NOMO-1 treated with dmso at 0.1 percent for 144 hours (cell line): ENCODE measurements around the gene CDC42BPG.
"Not testable (repeated sequence)": the region's sequence is repeated elsewhere in the genome, so short reads cannot be mapped to it uniquely, and the experiment has no call there.

Experiments used
- DNase-seq: peaks from one replicate; lab custom pipeline; 2025; ENCODE audit not compliant: unreplicated experiment; lab: John Stamatoyannopoulos, UW

The CDC42BPG gene

DNA sequence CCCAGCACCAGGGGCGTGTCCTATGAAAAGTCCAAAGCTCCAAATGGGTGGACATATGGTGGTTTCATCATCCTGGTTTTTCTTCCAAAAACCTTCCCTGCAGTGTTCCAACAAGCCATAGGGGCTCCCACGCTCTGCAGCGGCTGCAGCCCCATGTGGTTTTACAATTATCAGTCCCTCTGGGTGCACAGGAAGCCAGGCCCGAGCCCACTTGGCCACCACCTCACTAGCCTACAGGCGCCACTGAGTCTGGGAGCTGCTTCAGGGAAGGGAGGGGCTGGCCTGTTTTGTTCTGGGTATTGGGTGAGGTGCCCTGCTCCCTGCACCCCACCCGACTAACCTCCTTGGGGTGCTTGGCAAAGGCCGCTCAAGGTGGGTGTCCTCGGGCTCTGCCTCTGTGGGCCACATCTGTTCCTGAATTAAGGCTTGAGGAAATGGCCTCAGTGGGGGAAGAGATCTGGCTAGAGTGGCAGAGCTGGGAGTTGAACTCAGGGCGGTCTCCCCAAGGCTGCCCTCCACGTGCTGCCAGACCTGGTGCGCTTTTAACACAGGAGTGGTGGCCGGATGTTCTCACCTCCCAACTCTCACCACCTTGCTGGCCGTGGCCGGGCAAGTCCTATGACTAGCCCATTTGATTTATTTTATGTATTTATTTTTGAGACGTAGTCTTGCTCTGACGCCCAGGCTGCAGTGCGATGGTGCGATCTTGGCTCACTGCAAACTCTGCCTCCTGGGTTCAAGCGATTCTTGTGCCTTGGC is 5.3 kb upstream of the CDC42BPG start:
- no peak for DNase-seq

DNA sequence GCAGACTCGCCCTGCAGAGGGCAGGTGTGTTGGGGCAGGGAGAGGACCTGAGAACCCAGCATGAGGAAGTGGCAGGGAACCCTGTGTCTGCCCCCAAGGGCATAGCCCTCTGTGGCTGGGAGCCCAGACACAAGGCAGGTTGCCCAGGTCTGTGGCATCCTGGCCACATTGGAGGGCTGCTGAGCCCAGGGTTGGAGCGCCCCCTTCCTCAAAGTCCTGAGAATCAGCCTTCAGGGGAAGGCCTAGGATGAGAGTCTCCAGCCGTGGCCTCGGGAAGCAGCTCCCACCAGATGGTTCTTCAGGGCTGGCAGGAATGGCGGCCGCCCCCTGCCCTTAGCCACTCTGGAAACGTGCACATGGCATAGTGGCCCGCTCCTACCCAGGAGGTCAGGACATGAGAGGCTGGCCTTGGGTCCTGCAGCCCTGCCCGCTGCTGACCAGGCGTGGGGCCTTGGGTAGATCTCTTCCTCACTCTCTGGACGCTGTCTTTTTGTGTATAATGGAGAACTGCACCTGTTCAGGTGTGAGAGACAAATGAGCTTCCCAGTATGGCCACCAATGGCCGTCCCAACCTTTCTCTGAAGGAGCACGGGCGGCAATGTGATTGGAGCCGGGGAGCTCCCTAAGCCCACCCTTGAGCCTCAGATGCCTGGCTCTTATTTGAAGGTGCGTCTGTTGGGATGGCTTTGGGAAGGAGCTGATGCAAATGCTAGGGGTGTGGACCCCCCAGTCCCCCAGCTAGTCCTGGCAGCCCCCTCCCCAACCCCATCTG is 4.6 kb upstream of the CDC42BPG start:
- DNase-seq: no peak

DNA sequence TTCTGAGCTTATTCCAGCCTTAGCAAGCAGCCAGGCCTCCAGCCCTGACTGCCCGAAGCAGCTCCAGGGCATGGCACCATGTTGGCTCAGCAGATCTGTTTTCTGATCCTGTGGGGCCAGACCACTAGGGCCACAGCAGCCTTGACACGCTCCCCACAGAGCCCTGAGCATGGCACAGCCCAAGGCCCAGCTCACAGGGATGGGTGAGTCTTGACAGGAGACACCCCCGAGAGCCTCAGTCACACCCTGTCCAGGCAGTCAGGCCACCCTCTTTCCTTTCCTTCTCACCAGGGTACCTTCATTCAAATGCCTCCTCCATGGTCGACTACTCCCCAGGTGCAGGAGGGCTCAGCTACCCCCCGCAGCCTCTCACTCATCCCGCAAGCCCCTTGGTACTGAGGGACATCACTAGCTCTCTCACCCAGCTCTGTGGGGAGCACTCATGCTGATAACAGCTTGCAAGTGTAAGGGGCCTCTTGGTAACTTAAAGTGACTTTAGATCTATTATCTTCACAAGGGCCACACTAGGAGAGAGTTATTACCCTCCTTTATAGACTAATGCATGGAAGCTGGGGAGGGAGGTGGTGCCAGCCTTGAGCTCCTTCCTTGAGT is 3.9 kb upstream of the CDC42BPG start:
- no peak for DNase-seq

DNA sequence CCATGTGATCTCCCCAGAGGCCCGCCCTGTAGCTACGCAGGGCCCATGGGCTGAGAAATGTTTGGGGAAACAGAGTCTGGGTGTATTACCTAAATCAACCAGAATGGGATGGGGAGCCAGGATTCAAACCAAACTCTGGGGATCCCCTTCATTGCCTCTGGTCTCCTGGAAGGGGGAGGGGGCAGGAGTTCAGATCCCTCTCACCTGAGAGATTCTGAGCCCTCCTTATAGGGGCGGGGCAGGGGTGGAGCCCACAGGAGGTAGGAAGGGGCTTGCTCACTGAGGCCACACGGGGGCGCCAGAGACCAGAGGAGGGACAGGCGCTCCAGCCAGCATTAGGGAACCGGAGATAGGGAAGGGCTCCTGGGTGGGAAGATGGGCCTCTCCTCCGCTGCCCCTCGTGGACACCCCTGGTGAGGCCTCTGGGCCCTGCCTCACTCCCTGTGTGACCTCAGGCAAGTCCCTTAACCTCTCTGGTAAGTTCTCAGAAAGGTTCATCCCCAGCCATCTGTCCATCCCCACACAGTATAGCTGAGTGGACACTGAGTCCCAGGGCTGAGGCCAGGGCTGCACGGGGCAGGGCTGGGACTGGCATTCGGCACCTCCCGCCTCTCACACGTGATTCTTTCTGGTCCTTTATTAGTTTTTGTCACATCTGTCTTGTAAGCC is 2.7 kb upstream of the CDC42BPG start:
- DNase-seq: peak; percentile 92

DNA sequence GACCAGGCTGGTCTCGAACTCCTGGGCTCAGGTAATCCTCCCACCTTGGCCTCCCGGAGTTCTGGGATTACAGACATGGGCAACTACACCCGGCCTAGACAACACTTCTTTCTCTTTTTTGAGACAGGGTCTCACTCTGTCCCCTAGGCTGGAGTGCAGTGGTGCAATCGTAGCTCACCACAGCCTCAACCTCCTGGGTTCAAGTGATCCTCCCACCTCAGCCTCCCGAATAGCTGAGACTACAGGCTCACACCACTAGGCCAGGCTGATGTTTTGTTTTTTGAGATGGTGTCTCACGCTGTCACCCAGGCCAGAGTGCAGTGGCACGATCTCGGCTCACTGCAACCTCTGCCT is 1.3 kb upstream of the CDC42BPG start:
- not testable (repeated sequence) for DNase-seq

DNA sequence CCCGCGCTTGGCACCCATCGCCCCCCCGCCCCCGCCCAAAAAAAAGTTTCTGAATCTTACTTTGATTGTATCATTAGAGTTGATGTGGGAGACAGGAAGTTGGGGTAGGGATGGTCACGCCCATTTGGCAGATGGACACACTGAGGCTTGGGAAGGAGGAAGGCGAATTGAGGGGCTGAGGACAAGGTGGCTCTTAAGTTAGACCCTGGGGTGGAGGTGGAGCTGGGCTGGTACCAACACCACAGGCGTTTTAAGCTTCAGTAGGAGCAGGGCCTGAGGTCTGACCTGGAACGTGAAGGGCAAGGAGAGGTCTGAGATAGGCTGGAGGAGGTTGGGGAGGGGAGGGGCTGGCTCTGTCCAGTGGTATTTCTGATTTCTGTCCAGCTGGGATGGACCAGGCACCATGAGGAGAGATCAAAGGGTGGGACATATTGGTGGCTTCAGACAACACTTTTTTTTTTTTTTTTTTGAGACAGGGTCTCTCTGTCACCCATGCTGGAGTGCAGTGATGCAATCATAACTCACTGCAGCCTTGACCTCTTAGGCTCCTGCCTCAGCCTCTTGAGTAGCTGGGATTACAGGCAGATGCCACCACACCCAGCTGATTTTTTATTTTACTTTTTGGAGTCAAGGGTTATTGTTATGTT is 799 bp upstream of the CDC42BPG start:
- no peak for DNase-seq

DNA sequence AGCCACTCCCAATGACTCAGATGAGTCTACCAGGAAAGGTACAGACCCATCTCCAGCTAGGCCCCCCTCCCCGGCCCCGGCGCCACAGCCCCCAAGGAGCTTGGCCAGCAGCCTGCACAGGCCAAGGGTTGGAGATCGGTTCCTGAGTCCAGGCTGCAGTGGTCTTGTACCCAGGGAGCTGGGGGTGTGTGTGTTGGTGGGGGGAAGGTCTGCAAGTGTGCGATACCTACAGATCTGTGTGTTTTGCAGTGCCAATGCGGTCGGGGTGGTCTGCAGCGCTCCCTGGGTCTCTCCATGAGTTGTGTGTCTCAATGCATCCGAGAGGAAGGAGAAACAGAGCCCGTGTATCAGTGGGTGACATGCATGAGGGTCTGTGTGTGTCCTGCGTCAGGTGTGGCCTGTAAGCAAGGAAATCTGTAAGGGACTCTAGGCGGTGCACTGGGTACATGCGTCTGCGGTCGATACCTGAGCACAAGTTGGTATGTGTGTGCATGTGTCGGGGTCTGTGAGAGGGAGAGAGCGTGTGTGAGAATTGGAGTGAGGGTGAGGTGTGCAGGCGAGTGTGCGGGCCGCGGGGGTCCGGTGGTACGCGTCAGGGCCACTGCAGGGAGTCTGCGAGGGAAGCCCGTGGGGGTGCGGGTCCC is 645 bp downstream of the CDC42BPG start:
- no peak for DNase-seq

DNA sequence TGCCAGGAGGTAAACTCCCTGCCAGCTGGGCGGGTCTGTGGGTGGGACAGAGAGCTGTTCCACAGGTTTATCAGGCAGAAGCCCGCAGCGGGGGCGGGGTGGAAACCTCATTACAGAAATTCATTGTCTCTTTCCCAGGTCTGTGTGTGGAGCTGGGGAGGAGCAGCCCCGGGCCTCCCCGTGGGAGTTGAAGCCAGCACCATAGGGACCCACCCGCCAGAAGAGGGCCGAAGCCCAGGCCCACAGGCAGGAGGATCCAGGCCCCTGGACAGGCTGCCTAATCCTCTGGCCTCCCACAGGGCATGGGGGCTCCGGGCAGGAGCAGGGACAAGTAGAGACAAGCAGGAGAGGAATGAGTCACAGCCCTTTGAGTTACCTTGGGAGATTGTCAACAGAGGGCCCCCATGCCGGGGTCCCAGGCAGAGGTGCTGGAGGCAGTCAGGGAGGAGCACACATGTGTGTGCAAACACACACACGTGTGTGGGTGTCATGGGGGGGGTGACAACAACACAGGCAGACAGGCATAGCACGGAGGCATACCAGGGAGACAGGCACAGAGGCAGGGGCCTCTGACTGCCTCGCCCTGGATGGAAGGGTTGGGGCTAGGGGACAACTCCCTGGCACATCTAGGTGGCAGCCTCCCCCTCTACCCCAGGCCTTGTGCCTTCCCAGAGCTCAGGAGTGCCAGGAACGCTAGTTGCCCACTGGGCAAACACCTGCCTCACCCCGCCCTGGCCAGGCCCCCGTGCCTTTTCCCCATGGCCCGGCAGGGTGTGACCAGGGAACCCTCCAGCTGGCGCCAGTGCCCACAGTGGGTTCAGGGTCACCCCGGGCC is 1.4 kb downstream of the CDC42BPG start:
- no peak for DNase-seq

DNA sequence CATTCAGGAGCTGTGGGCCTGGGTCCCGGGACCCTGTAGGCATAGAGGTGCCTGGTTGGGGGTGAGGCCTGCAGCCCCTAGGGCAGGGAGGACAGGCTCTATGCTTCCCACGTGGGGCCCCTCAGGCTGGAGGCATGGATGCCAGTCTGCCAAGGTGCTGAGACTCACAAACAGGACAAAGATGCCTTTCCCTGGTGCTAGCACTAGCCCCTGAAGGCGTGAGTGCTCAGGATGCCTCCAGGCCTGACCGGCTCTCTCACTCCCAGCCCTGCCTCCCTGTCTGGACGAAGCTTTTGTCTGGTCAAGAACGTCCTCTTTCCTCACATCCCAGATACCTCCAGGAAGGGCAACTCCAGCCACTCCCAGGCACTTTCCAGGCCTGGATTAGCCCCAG is 2.1 kb downstream of the CDC42BPG start:
- no peak for DNase-seq

DNA sequence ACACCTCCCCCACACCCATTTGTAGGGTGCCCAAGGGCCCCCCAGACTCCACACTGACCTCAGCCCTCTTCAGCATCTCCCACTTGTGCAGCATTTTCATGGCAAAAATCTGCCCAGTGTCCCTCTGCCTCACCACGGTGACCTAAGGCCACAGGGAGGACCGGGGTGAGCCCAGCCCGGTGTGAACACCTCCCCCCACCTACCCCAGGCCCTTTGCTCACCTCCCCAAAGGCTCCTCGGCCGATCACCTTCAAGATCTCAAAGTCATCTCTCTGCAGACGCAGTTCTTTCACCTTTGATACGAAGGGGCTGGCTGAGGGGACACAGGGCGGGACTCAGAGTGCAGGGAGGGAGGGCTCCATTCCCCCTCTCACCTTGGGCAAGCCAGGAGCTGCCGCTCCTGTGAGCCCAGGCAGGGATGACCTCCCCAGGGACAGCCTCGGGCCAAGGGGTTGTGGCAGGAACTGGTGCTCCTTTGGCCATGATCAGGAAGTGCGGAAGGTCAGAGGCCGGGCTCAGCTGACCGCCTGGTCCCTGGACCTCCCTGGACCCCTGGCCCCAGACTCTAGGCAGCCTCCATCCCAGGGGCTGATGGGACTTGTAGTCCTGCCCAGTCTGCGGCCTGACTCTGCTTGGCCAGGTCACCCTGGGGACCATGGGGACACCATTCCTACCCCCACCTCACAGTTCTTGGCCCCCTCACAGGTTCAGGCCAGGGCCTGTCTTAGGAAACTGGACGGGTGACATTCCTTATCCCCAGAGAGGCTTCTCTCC is 2.7 kb downstream of the CDC42BPG start:
- DNase-seq: no peak

DNA sequence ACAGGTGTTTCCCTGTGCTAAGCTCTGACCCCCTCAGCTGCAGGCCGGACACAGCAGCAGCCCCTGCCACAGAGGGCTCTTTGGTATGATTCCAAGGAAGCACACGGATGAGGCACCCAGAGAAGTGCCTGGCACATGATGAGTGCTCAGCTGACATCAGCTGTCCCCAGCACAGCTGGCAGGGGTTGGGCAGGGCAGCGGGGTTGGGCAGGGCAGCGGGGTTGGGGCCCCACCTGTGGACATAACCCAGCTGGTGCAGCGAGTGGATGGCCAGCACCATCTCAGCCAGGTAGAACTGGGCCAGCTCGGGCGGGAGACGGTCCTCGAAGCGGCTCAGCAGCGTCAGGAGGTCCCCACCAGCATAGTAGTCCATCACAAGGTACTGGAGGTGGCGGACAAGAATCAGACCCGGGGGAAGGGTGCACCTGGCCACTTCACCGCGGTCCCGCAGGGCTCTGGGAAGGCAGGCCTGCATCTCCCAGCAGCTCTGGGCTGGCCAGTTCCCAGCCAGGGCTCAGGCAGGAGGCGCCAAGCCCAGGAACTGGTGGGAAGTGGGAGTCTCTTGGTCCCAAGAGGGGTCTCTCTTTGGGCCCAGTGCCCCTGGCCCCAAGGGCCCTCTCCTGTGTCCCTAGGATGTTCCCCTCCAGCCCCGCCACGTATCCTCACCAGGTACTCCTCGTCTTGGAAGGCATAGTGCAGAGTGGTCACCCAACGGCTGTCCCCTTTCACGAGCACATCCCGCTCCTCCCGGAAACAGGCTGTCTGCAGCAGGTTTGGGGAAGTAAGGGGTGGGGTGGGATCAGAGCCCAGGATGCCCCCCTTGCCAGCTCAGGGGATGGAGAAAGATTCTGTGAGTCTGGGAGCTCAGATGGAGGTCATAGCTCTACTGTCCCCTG is 4.3 kb downstream of the CDC42BPG start:
- DNase-seq: no peak

DNA sequence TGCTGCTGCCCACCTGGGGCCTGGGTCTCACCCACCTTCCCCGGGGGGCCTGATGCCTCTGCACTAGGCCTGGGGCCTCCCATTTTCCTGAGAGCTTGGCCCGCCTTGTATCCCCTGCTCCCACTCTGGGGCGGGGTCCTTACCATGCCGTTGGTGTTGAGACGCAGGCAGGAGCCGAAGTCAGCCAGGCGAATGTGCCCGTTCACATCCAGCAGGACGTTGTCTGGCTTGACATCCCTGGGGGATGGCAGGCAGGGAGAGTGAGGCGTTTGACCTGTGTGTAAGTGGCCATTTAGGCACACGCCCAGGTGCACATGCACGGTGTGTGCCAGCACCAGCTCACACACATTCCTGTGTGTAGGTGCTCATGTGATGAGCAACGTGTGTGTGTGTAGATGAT is 5.1 kb downstream of the CDC42BPG start:
- no peak for DNase-seq

DNA sequence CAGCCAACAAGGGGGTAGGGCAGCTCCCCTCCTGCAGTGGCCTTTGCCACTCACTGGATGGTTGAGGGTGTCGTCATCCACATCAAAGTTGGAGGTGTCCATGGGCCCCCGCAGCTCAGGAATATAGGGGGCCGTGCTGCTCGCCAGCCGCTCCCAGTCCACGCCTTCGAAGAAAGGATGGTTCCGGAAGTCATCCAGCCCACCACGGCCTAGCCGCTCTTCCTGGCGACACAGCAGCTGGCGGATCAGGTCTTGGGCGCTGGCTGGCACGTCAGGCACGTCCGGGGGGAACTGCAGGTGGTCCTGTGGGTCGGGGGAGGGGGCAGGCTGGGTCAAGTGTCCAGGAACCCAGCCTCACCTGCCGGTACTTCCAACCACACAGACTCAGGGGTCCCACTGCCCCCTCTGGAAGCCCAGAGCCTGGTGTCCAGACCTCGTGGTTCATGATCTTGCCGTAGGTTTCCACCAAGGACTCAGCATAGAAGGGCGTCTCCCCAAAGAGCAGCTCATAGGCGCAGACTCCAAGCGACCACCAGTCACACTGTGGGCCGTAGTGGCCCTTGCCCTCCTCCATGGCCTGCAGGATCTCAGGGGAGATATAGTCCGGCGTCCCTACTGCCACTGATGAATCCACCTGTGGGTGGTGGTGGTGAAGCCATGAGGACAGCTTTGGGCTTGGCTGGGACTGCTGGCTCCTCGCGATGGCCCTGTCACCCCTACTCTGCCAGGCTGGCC is 5.7 kb downstream of the CDC42BPG start:
- no peak for DNase-seq

DNA sequence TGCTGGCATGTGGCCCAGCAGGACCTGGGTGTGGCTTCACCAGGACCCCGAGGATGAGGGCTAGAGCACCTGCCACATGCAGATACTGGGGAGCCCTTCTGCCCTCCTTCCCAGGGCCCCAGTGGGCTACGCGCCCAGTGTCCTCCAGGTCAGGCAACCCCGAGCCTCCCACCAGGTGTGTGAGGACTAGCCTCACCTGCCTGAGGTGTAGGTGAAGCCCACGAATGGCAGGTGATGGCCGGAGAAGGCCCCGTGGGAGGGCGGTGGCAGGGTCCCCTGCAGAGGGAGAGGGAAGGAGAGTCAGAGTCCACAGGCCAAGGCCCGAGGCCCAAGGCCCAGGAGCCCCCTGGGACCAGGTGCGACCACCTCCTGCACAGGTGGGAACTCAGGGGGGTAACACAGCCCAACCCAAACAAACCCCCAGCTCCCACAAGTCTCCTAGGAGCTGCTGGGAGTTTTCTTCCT is 6.5 kb downstream of the CDC42BPG start:
- DNase-seq: no peak

DNA sequence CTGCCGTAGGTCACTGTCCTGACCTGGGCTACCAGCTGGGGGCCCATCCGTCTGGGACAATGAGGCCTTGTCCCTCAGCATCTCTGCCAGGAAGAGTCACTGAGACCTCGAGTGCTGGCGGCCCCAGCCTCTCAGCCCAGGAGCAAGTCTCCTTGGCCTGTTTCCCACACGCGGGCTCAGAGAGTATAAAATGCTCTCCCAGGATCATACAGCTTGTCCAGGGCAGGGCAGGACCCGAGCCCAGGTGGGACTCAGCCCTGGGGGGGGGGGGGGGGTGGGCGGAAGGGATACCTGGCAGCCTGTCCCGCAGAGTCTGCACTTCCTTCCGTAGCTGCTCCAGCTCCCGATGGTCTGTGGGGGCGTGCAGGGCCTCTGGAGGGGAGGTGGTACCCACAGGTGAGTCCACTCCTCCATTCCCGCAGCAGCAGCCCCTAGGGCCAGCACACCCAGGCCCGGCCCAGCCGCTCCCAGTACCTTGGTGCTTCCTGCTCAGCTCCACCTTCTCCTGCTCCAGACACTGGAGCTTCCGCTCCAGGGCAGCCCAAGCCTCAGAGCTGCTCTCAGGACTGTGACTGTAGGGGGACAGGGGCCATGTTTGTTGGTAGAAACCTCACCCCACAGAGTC is 7.9 kb downstream of the CDC42BPG start:
- no peak for DNase-seq

DNA sequence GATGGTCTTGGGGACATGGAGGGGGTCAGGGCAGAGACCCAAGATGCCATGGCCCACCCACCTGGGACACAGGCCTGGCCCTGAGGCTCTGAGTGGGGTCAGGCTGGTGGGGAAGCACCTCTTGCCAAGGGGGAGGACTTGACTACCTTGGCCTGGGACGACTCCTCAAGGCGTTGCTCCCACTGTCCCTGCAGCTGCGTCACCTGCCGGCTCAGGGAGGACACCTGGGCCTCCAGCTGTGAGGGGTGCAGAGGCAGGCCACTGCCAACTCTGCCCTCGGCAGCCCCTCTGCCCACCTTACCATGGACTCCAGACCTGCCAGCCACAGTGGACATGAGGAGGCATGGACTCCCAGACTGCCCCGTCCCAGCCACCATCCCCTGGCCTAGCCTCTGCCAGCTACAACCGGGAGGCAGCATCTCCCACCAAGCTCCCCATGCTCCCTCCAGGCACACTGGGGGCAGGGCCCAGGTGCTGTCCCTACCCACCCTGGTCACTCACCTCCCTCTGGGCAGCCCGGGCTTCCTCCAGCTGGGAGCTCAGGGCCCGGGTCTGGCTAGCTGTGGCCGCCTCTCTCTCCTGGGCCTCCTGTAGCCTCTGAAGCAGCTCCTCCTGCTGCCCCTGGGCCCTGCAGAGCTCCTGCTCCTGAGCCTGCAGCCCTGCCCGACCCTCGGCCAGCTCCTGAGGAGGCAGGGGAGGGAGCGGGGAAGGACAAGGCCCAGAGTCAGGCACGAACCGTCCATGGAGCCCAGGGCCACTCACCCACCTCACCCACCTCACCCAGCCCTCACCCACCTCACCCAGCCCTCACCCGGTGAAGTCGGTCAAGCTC is 8.6 kb downstream of the CDC42BPG start:
- no peak for DNase-seq
